Measurements from ENCODE around the gene MAN1C1. TPM values are rescaled to one million over a fixed set of nuclear protein-coding genes. Genes with fewer than 3 reads are reported as not detected.

Gene MAN1C1
- total RNA-seq, 2 donors from 2014 or later, result 2.2 to 4.3 TPM

GRCh38 chr1:25618433-25618808 lies 1.8 kb downstream of the MAN1C1 start:
- 41% methylated on average over 4 of the region's 4 CpGs; no CpG with 5 or more reads in 1 of the 2 experiments for WGBS, 2 experiments (ENCODE audit: insufficient coverage in 1 of 2, insufficient read length in 1 of 2)
- no peak for TF ChIP-seq CTCF (conservative IDR thresholded peaks at IDR 0.05)
- peaks cover 9% of the 10 kb centered on the region for H3K4me1 Mint-ChIP-seq
- no peak overlapping the region for H3K27ac ChIP-seq (ENCODE audit: low read depth, low read length)
- peaks cover 46% of the 10 kb centered on the region for H3K27me3 ChIP-seq (ENCODE audit: control insufficient read depth, insufficient read depth, low read length, poor library complexity, severe bottlenecking)
- H3K4me1 ChIP-seq (ENCODE audit: control insufficient read depth, insufficient read depth, low read length), result no peaks in the 10 kb centered on the region
- H3K36me3 ChIP-seq (ENCODE audit: control insufficient read depth, insufficient read depth, low read length), result no peaks in the 10 kb centered on the region
- no peak overlapping the region for H3K4me3 ChIP-seq (ENCODE audit: low read length)
- DNase-seq, result no peak
- no peak overlapping the region for H3K27ac Mint-ChIP-seq
- H3K9ac ChIP-seq (ENCODE audit: extremely low read depth, low read length, poor library complexity, severe bottlenecking), result no peak overlapping the region
- H3K36me3 Mint-ChIP-seq (ENCODE audit: low read depth), result no peaks in the 10 kb centered on the region
- no peaks in the 10 kb centered on the region for H3K9me3 ChIP-seq (ENCODE audit: control insufficient read depth, low read length)
- H3K27me3 Mint-ChIP-seq (ENCODE audit: insufficient read depth), result peaks cover 36% of the 10 kb centered on the region
- H3K4me3 Mint-ChIP-seq, result peak overlapping the region; percentile 52
- no peaks in the 10 kb centered on the region for H3K9me3 Mint-ChIP-seq

- Mint-ChIP-seq H3K36me3 (ENCODE audit: low read depth) (no peaks in the 10 kb centered on the region), H3K9me3 (no peaks in the 10 kb centered on the region), H3K4me1 (peaks cover 9% of the 10 kb centered on the region), H3K4me3 (no peak overlapping the region), H3K27me3 (ENCODE audit: insufficient read depth) (peaks cover 30% of the 10 kb centered on the region), H3K27ac (no peak overlapping the region)
- Histone ChIP-seq H3K4me1 (ENCODE audit: control insufficient read depth, insufficient read depth, low read length) (no peaks in the 10 kb centered on the region), H3K27me3 (ENCODE audit: control insufficient read depth, insufficient read depth, low read length, poor library complexity, severe bottlenecking) (peaks cover 37% of the 10 kb centered on the region), H3K9me3 (ENCODE audit: control insufficient read depth, low read length) (no peaks in the 10 kb centered on the region), H3K9ac (ENCODE audit: extremely low read depth, low read length, poor library complexity, severe bottlenecking) (no peak overlapping the region), H3K4me3 (ENCODE audit: low read length) (no peak overlapping the region), H3K27ac (ENCODE audit: low read depth, low read length) (no peak overlapping the region), H3K36me3 (ENCODE audit: control insufficient read depth, insufficient read depth, low read length) (no peaks in the 10 kb centered on the region)
- peak; percentile 93 for DNase-seq
- TF ChIP-seq CTCF (conservative IDR thresholded peaks at IDR 0.05), result peak; percentile 98
- WGBS, 2 experiments (ENCODE audit: insufficient coverage in 1 of 2, insufficient read length in 1 of 2), result 30 to 37% methylated on average over 4 to 11 of the region's 11 CpGs
Measured at GRCh38 chr1:25619101-25619890, 2.7 kb downstream of the MAN1C1 start.

GRCh38 chr1:25620211-25620610 lies 3.6 kb downstream of the MAN1C1 start:
- Histone ChIP-seq H3K27ac (ENCODE audit: low read depth, low read length) (no peak overlapping the region), H3K9me3 (ENCODE audit: control insufficient read depth, low read length) (no peaks in the 10 kb centered on the region), H3K4me1 (ENCODE audit: control insufficient read depth, insufficient read depth, low read length) (no peaks in the 10 kb centered on the region), H3K4me3 (ENCODE audit: low read length) (no peak overlapping the region), H3K9ac (ENCODE audit: extremely low read depth, low read length, poor library complexity, severe bottlenecking) (no peak overlapping the region), H3K27me3 (ENCODE audit: control insufficient read depth, insufficient read depth, low read length, poor library complexity, severe bottlenecking) (peaks cover 28% of the 10 kb centered on the region), H3K36me3 (ENCODE audit: control insufficient read depth, insufficient read depth, low read length) (no peaks in the 10 kb centered on the region)
- no peak for DNase-seq
- TF ChIP-seq CTCF (conservative IDR thresholded peaks at IDR 0.05), result no peak
- Mint-ChIP-seq H3K4me1 (peaks cover 9% of the 10 kb centered on the region), H3K36me3 (ENCODE audit: low read depth) (no peaks in the 10 kb centered on the region), H3K4me3 (no peak overlapping the region), H3K27me3 (ENCODE audit: insufficient read depth) (peaks cover 21% of the 10 kb centered on the region), H3K27ac (no peak overlapping the region), H3K9me3 (no peaks in the 10 kb centered on the region)
- WGBS, 2 experiments (ENCODE audit: insufficient coverage in 1 of 2, insufficient read length in 1 of 2), result 83 to 98% methylated on average over 1 to 4 of the region's 4 CpGs
